HPDE6-E6E7 (cell line): ENCODE measurements around the gene SCCPDH.
A peak's percentile ranks its signal among the peaks of the same experiment; 100 is the strongest.
"Not testable (repeated sequence)": the region's sequence is repeated elsewhere in the genome, so short reads cannot be mapped to it uniquely, and the experiment has no call there.

Experiments used
- DNase-seq: peaks from one replicate; pipeline ENCODE4 v3.0.0; 2011; ENCODE audit warnings: missing footprints; ENCODE audit errors: extremely low spot score

SCCPDH gene, protein sequence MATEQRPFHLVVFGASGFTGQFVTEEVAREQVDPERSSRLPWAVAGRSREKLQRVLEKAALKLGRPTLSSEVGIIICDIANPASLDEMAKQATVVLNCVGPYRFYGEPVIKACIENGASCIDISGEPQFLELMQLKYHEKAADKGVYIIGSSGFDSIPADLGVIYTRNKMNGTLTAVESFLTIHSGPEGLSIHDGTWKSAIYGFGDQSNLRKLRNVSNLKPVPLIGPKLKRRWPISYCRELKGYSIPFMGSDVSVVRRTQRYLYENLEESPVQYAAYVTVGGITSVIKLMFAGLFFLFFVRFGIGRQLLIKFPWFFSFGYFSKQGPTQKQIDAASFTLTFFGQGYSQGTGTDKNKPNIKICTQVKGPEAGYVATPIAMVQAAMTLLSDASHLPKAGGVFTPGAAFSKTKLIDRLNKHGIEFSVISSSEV

DNA sequence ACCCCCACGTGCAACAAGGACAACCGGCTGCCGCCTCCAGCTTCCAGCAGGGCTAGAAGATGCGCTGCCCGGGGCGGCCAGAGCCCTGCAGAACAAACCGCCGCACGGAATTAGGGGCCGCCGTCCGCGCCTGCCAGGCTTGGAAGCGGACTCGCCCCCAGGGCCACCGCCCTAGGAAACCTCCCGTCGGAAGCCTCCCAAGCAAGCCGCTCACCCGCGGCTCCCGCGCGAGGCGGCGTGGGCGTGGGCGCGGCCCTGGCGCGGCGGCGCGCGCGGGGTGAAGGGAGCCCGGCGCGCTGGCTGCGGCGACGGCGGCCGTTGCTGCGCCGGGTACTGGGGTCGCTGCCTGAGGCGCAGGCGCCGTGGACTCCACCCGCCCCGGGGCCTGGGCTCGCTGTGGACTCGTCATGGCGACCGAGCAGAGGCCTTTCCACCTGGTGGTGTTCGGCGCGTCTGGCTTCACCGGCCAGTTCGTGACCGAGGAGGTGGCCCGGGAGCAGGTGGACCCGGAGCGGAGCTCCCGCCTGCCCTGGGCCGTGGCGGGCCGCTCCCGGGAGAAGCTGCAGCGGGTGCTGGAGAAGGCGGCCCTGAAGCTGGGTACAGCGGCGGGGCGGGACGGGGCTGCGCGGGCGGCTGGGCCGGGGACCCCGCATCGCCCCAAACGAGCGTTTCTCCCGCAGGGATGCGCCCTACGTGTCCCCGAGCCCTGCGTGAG, at the start of gene SCCPDH:
TSS of gene SCCPDH (plus strand) at position 394 of the 715 bp plus-strand sequence. CDS start at position 408, 14 bp downstream.
- DNase-seq, result peak; percentile 62

DNA sequence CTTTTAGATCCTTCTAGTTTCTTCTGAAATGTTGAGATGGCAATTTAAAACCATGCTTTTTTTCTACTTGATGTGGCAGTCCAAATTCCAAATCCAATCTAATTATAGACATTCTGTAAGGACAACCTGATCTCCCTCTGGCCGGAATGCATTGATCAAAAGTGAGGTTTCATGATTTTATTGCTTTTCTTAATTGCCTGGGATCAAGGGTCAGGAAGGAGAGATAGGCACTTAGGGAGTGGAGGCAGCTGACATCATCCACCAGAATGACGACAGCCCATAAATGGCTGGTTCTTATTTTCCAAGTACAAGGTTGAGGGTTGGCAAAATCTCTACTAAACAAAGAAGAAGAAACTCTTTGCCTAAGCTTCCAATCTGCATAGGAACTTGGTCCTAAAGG, 46.4 kb upstream of the SCCPDH start:
- no peak for DNase-seq

DNA sequence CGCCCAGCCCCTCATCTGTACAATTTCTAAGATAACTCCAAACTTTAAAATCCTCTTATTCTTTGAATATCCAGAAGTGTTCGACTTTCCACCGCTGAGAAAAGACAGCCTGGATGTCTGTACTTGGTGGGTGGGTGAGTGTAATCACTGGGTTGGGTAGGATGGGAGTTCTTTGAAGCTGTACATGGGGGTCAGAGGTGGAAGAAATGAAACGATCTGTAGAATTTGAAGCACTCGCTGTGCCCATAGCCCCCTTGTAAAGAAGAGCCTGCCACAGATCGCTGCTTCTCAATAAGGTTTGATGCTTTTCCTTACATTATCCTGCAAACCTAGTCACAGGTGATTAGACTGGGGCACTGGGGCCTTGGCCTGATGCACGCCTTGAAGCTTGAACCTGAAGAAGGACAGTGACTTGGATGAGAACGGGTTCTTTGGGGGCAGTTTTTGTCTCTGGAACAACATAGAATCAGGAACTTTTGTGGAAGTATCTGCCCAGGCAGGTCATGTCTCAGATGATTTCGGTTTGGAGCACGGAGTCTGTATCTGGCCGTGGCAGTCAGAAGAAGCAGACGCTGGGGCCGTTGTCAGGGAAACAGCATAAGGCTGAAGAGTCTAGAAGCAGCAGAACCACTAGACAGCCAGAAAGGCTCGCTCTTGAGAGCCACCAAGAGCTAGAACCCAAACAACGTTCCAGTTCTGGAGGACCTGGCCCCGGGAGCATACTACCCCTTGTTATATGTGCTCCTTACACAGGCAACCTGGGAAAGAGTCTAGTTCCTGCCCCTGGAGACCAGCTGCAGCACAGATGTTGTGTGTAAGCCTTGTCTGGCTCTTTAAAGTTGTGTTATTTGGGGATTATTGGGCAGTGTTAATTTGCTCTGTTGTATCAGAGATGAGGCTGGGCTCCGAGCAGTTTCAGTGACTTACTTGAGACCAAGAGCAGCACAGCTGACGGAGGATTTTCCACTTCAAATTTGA, 45.1 kb upstream of the SCCPDH start:
- DNase-seq, result no peak

DNA sequence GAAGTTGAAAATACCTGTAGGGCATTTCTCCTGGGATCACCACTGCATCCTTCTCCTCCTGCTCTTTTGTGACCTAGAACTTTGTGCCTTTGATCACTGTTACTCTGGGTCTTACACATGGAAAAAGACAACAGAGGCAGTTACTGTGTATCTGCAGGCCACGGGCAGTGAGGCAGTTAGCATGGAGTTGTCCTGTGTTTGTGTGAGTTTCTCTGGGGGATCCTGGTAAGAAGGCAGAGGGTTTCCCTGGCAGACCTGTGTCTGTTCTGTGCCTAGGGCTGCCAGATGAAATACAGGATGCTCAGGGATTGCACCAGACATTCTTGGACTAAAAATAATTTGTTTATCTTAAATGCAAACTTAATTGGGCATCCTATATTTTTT, 44.4 kb upstream of the SCCPDH start:
- DNase-seq, result no peak

DNA sequence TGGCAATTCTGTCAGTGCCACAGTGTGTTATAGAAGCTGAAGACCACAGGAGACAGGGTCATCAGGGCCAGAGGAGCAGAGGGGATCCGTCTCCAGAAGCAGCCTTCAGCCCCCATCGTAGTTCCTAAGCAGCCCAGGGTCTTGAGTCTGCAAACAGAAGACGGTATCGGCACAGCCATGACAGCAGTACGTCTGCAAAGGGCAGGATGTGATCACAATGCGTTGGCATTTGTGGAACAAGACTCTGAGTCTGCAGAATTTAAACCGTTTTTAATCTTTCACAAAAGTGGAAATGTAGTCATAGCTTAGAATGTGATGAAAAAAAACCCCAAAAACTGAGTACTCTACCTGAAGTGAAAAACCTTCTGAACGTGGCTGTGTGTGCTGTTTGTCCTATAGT, 44.0 kb upstream of the SCCPDH start:
- DNase-seq, result no peak

DNA sequence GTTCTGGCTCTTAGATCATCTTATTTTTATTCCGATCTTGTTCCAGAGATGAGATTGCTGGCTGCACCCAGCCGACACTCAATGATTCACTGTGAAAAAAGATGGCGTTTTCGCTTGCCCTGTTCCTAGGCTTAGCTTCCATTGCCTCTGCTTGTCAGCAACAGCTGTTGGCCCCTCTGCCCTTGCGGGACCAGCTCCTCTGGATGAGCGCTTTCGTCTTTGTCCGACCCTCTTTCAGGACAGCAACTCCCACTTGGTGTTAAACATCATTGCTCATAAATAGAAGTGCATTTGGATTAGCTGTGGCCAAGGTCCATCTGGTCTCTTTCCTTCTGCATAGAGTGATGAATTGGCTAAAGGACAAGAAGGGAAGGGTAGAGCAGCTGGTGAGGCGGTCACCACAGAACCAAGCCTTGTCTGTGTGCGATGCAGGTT, 43.5 kb upstream of the SCCPDH start:
- DNase-seq, result no peak

DNA sequence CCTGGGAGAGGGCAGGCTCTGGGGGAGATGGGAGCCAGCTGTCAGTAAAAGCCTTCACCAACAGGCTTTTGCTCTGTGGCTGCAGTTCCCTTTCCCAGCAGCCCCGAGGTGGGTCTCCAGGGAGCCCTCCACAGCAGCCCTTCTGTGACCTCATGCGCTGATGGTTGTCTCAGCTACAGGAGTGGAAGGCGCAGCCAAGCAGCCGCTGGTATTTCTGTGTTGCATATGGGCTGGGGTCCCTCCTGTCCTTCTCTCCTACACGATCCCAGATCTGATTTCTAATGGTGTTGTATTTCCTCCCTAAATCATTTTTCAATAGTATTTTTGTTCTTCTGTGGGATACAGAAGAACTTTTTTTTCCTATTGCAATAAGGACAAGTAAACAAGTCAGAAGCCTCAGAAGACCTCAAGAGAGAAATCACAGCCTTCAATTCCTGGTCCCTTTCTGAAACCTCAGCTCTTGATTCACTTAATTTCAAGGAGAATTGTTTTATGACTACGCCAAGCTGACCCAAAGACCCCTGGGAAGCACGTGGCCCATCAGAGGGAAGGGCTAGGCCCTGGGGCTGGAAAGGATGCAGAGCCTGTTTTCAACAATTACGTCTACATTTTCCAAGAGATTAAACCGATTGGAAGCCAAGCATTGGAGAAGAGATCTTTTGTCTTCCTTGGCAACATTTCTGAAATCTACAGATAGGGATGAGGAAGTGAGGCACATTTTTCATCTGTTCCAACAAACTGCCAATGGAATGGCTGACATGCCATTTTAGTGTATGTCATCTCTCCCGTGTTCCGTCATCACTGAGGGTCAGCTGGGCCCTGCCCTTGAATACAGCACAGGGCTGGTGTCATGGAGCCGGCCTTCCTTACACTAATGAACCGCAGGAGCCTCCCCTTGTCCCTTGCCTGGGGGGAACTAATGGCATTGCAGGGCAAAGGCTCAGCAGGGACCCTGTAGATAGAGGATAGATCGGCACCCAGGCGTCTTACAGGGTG, 42.0 kb upstream of the SCCPDH start:
- DNase-seq, result no peak

DNA sequence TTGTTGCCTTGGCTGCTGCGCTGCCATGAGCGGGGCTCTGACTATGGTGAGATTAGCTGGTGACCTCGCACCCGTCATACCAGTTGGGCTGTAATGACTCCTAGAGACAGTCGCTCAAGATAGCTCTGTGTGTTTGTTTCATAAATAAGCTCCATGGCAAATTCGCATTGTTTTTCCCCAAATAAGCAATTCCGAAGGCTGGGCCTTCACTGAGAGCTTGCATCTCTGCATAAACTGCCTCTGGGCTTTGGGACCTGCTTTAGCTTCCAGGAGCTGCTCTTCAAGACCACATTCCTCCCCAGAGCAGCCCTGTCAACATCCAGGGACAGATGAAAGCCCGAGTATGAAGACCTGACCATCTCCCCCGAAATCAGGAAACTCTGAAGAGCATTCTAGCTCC, 40.7 kb upstream of the SCCPDH start:
- DNase-seq, result no peak

DNA sequence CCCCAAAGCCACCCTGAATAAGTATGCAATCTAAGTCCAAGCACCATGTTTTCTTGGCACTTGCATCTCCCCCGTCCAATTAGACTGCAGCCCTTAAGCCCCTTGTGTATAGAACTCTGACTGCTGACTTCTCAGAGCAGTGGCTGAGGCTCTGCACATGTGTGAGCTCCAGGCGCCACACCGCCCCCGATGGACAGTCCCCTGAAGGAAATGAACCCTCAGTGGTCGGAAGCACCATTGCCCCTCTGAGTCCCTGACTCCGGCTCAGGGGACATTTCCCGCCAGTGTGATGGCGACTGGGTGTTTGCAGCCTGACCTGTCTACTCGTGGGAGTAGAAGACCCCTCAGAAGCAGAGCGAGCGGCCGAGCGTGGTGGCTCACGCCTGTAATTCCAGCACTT, 37.2 kb upstream of the SCCPDH start:
- no peak for DNase-seq

DNA sequence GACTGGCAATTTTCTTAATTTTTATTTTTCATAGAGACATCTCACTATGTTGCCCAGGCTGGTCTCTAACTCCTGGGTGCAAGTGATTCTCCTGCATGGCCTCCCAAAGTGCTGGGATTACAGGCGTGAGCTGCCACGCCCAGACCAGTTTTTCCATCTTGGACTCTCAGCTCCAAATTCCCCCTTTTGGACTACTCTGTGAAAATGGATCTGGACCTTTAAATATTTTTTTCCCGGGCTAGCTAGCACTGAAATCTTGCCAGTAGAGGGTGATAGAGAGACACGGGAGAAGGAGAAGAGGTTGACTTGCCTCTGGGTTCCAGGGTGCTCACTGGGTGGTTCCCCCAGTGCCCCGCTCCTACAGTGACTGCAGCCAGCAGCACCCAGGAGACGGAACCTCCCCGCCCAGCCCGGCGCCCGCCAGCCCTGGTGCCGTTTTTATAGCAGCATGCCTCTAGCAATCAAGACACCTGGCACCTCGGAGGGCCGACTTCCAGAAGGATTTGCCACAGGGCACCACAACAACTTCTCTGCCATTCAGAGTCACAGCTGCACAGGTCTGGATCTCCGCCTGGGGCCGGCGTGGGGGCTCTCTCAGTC, 34.7 kb upstream of the SCCPDH start:
- peak; percentile 87 for DNase-seq

DNA sequence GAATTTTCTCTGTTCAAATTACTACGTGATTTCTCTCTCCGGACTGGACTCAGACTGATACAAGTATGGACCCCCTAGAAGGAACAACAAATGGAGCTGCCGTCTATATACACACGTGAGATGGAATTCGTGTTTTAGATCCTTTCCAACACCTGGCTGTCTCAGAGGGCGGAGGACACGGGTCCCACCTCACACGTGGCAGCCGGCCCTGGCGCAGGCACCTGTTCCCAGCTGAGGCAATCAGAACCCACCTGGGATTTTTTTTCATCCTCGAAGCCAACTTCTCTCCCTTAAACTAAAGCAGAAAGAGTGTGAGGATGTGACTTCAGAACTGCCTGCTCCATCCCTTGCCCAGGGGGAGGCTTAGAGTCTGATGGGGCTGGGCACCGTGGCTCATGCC, 34.1 kb upstream of the SCCPDH start:
- DNase-seq, result no peak

DNA sequence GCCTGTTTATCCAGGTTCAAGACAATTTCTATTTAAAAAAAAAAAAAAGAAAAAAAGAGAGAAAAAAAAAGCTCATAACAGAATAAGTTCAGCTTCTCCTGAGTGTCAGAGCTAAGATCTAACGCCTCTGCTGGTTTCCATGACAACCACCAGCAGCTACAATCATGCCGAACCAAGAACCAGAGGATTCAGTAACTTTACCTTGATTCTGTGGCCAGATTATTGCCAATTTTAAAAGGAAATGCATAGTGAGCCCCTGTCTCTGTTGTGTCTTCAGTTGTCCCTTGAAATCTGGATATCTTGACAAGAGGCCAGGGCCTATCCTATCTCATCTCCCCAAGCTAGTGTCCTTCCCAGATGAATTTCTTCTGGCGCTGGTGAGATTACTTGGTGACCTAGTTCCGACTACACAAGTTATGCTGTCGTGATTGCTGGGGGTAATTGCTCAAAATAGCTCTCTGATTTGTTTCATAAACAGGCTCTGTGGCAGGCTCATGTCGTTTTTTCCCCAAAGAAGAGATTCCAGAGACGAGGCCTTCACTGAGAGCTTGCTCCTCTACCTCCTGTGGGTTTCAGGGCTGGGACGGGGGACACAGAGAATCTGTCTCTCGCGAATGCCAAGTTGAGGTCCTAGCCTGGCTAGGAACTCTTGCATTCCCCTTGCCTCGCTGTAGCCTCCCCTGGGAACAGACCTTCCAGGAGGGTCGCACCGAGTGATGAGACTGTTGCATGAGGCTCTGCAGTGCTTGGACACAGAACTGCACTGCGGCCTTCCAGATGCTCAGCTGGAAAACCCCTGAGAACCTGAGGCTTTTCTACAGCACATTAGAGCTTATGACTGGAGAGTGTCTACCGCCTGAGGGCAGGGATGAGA, 32.4 kb upstream of the SCCPDH start:
- DNase-seq, result no peak

DNA sequence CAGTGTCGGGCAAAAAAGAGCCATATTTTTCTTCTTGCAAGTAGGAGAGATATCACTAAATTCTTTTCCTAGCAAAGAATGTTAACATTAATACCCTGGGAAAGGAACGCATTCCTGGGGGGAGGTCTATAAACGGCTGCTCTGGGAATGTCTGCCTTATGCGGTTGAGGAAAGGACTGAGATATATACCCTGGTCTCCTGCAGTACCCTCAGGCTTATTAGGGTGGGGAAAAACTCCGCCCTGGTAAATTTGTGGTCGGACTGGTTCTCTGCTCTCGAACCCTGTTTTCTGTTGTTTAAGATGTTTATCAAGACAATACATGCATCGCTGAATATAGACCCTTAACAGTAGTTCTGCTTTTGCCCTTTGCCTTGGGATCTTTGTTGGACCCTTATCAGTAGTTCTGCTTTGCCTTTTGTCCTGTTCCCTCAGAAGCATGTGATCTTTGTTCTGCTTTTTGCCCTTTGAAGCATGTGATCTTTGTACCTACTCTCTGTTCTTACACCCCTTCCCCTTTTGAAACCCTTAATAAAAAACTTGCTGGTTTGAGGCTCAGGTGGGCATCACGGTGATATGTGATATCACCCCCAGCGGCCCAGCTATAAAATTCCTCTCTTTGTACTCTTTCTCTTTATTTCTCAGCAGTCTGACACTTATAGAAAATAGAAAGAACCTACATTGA, 29.9 kb upstream of the SCCPDH start:
- DNase-seq, result not testable (repeated sequence)

DNA sequence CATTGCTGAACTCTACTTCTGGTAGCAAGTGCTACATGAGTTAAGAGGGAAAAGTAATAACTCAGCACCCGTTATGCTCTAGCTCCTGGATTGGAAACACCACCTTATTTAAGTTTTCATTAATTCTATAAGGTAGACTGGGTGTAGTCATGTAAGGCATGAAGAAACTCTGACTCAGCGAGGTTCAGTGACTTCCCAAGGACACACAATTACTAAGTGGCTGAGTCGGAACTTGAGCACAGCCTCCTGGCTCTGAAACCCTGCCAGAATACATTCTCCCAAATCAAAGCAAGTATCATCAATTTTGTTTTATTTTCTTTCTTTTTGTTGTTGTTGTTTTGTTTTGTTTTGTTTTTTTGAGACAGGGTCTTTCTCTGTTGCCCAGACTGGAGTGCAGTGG, 29.1 kb upstream of the SCCPDH start:
- DNase-seq, result no peak

DNA sequence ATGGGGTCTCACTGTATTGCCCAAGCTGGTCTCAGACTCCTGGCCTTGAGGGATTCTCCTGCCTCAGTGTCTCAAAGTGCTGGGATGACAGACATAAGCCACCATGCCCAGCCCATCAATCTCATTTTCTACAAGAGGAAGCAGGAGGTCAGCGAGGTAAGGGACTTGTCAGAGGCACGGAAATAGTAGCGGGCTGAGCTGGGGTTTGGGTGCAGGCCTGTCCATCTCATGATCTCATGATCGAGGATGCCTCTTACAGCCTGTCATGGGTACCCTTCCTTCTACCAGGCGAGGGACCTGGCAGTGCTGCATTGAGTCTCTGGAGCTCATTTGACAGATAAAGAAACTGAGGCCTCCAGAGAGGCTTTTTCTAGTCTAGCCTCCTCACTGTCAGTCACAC, 28.5 kb upstream of the SCCPDH start:
- DNase-seq, result no peak

DNA sequence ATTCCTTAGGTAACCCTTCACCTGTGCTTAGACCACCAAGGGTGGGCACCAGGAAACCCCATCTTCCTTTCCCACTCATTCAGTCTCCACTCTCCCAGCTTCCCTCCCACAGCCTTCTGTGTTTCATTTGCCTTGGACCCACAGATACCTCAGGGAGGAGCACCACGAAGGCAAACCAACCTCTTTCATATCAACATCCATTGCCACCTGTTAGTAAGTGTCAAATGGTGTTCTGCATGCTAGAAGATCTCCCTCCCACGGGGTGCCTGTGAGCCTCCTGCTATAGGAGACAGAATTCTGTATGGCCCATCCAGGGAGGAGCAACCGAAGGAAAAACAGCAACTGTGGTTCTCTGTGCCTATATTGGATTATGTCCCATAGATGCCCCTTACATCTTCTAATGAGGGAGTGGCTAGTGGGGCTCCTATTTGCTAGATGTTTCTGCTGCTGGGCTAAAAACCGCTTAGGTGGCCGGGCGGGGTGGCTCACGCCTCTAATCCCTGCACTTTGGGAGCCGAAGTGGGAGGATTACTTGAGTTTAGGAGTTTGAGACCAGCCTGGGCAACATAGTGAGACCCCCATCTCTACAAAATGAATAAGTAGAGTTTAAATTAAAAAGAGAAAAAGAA, 25.6 kb upstream of the SCCPDH start:
- no peak for DNase-seq

DNA sequence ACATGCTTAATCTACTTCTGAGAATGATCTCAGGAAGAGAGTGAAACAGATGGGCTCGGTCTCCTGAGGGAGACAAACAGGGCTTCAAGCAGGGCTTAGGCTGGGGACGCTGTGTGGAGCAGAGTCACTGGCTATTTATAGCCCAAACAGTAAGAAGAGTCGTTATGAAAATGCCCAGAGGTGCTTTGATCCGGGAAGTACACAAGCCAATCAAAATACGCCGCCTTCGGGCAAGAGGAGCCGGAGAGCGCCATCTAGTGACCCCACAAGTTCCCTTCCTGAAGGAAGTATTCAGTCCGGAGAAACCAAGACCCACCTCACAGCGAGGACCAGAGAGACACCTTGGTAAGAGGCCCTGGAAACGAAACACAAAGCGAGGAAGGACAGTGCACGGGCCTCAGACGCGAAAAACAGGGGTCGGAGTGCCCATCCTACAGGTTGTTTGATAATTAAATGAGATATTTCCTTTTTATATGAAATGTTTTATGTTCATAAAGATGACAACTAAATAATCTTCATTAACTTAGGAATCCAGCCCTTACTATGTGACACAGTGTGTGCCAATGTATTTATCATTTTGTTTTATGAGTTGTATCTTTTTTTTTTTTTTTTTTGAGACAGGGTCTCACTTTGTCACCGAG, 25.0 kb upstream of the SCCPDH start:
- peak; percentile 83 for DNase-seq

DNA sequence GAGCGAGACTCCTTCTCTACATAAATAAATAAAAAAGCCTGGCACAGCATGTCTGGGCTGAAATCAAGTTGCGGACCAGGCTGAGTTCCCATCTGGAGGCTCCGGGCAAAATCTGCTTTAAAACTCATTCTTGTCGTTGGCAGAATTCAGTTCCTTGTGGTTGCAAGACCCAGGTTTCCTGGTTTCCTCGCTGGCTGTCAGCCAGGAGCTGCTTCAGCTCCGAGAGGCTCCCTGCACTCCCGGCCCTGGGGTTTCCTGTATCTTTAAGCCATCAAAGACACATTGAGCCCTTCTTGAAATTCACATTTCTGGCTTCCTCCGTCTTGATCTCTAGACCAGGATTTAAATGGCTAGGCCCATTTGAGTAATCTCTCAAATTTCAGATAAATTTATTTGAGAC, 20.6 kb upstream of the SCCPDH start:
- DNase-seq, result no peak
